Measurements from ENCODE around the gene ADGRA1.

The ADGRA1 gene

GRCh38 chr10:133056651-133057178 is 31.0 kb upstream of the ADGRA1 start:
- no peak for DNase-seq (ENCODE audit: low read depth)

DNA sequence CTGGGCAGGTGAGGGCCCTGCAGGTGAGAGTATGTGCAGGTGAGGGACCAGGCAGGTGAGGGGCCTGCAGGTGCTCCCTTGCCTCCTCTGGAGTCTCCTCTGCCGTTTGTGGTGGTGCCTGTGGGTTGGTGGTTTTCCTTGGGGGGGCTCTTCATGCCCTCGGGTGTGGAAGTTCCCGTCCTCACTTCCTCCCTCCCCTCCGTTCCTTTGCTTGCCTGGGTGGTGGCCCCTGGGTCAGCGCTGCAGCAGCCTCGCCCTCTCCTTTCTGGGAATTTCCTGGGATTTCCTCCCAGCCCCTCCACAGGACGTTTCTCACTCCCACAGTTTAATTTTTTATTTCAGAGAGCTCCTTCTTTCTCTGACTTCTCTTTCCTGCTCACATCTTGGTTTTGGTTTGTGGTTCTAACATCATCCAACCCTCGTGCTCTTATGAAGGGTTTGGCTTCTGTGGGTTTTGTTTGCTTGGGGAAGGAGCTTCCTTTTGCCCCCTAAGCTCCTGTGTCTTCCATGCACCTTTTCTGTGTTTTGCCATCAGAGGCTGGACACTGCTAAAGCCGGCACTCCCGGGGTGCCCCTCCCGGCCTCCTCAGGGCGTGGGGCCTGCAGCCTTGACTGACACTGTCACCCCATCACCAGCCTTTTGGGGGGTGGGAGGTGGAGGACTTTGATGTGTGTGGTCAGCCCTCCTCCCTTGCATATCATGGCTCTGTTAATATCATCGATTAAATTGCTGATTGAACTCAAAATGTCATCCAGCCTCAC is 29.2 kb upstream of the ADGRA1 start:
- no peak for DNase-seq (ENCODE audit: low read depth)

DNA sequence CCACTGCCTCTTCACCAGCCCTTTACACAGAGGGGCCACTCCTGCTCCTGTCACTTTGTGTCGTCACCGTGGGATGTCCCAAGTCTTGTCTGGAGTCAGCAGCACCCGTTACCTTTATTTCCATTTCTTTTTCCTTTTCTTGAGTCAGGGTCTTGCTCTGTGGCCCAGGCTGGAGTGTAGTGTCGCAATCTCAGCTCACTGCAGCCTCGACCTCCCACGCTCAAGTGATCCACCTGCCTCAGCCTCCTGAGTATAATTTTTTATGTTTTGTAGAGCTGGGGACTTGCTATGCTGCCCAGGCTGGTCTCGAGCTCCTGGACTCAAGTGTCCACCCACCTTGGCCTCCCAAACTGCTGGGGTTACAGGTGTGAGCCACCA is 28.6 kb upstream of the ADGRA1 start:
- no peak for DNase-seq (ENCODE audit: low read depth)

DNA sequence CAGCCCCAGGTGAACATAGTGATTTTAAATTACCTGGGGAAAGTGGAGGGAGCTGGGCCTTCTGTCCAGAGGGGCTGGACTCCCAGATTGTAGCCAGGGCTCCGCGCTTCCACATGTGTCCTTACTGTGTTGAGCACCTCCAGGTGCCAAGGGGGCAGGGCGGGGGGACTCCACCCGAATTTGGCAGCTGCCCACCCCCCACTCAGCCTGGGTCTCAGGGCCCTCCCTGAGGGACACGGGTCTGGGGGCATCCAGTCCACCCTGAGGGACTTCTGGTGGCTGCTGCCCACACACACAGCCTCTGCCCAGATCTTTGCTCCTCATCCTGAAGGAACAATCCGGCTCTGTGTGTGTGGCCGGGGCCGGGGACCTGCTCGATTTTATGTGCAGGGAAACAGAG is 28.2 kb upstream of the ADGRA1 start:
- no peak for DNase-seq (ENCODE audit: low read depth)

- DNase-seq (ENCODE audit: low read depth), result no peak
Observed at GRCh38 chr10:133060022-133060421, 27.7 kb upstream of the ADGRA1 start.

- no peak for DNase-seq (ENCODE audit: low read depth)
Observed at GRCh38 chr10:133060466-133060865, 27.3 kb upstream of the ADGRA1 start.

DNA sequence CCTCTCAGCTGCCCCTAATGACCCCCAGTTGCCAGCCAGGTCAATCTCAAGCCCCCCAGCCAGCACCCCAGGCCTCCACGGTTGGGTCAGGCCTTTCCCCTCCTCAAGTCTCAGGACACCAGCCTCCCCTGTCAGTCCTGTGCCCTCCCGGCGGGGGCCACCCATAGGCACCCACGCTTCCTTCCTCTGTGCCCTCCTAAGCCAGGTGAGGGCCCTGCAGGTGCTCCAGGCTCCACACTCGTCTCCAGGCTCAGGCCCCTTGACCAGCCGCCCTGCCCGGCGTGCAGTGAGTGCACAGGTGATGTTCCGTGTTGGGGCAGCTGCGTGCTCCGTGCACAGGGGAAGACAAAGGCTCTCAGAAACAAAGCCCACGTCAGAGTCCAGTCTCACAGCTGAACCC is 26.8 kb upstream of the ADGRA1 start:
- DNase-seq (ENCODE audit: low read depth), result no peak

- no peak for DNase-seq (ENCODE audit: low read depth)
Observed at GRCh38 chr10:133061296-133062038, 26.3 kb upstream of the ADGRA1 start.

GRCh38 chr10:133062085-133062484 is 25.6 kb upstream of the ADGRA1 start:
- DNase-seq (ENCODE audit: low read depth), result no peak

DNA sequence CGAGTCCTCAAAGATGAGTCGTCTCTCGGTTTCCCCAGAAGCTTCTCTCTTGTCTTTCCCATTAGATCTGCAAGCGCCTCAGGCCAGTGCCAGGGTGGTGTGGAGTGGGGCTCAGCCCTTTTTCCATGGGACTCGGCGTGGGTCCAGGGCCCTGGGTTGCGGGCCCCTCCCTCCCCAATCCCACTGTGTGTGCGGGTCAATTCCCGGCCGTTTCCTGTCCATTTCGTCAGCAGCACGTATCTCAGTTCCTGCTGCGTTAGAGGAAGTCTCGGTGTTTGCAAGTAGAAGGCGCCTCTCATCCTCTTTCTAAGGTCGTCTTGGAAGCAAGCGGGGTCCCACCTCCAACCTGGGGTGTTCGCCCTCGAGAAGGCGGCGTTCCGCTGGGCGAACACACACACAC is 25.1 kb upstream of the ADGRA1 start:
- no peak for DNase-seq (ENCODE audit: low read depth)

DNA sequence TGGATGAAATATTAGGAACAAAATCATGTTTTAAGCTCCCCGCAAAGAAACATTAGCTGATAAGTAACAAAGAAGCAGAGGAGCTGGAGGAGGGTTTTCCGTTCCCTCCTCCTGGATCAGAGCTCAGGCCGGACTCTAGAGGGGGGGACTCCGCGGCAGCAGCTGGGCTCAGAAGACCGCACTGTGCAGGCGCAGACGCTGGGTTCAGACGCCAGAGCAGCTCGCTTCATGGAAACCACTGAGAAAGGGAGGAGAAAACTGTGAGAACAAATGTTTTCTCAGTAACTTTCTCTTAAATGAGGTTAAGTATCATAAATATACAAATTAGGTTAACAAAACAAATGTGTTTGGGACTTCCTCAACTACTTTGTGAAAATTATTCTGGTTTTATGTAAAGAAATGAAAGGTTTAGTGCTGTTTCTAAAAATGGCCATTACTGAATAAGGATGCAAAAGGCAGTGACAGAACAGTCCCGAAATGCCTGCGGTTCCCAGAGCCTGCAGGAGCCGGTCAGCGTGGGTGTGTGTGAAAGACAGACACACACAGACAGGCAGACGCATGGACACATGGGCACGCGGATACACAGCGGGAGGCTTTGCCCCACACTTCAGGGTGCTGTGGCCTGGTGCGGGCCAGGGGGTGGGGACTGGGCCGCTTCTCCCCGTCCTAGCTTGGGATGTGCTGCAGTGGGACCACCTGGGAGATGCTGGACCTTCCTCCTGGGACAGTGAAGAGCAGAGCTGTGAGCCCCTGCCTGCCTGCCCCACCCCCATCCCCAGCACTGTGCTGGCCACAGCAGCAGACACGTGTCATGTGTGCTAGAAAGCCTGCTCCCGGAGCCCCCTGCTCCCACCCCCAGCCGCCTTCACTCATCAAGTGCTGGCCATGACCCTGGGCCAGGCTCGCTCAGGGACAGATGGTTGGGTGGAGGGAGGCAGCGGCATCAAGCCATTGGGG is 20.3 kb upstream of the ADGRA1 start:
- DNase-seq (ENCODE audit: low read depth), result no peak

DNA sequence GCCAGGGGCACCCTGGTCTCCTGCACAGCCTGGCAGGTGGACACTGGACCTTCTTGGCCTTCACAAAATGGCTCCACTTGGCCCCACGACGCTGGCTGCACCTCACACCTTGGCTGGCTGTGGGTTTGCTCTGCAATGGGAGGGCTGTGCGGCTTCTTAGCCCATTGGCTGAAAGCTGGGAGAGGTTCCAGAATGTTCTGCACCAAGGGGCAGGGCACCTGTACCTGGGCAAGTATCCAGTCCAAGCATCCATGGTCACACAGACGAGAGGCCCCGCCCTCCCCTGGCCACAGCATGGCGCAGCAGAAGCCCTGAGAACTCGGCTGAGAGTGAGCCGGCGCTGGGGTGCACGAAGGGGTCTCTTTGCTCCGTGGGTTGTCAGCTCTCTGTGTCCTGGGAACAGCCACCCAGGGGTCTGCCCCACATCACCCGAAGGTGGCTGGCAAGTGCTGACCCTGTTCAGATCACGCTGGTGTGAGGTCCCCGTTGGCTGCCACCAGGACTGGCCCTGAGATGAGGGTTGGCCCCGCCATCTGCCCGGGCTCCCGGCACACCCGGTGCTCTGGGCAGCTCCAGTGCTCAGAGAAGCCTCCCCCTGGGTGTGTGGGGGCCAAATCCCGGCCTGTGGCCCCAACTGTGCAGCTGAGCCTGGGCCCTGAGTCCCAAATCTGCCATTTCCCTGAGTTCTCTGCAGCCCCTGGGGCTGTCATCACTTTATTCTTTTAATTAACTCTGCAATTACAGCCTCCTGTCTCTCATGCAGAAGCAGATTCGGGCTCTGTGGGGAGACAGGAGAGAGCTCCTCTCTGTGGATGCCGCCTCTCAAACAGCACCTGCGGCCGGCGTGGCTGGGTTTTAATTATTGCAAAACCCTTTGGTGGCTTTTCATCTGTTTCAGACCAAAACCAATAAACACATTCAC is 19.4 kb upstream of the ADGRA1 start:
- no peak for DNase-seq (ENCODE audit: low read depth)

DNA sequence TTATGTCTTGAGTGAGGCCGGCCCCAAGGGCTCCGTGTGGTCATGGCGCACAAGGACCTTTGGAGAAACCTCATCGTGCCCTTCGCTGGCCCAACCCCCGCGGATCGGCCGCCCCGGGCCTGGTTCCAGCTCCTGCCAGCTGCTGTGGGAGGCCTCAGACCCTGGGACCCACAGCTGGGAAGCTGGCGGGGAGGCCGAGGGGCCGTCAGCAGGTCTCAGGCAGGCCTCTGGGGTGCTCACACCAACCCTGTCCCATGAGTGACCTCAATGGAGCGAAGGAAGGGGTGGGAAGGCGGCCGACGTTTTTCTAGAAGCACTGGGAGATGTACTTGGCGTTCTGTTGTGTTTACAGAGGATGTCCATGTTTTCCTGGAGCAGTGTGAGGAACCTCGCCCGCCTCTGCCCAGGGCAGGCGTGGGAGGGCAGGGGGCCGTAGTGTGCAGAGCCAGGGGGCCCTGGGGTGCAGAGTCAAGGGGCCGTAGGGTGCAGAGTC is 18.6 kb upstream of the ADGRA1 start:
- no peak for DNase-seq (ENCODE audit: low read depth)

- no peak for DNase-seq (ENCODE audit: low read depth)
Observed at GRCh38 chr10:133070405-133070804, 17.3 kb upstream of the ADGRA1 start.

- DNase-seq (ENCODE audit: low read depth), result no peak
Observed at GRCh38 chr10:133070810-133071209, 16.9 kb upstream of the ADGRA1 start.

GRCh38 chr10:133071733-133072132 is 16.0 kb upstream of the ADGRA1 start:
- no peak for DNase-seq (ENCODE audit: low read depth)

DNA sequence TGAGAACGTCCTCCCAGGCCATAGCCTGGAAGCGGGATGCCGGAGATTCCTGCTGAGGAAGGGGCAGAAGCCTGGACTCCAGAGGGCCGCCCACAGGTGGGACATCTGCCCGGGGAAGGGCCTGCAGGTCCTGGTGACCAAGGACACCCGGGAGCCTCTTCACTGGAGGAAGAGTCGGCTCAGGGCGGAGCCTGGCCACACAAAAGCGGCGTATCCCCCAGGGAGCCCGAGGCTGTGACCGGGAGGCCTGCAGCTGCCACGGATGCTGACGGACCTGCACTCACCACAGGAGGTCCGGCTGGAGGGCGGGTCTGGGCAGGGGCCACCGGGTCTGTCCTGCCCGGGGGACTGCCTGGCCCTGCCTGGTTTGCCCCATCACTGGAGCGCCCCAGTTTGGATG is 15.5 kb upstream of the ADGRA1 start:
- no peak for DNase-seq (ENCODE audit: low read depth)

- DNase-seq (ENCODE audit: low read depth), result no peak
Observed at GRCh38 chr10:133072720-133073390, 14.9 kb upstream of the ADGRA1 start.

DNA sequence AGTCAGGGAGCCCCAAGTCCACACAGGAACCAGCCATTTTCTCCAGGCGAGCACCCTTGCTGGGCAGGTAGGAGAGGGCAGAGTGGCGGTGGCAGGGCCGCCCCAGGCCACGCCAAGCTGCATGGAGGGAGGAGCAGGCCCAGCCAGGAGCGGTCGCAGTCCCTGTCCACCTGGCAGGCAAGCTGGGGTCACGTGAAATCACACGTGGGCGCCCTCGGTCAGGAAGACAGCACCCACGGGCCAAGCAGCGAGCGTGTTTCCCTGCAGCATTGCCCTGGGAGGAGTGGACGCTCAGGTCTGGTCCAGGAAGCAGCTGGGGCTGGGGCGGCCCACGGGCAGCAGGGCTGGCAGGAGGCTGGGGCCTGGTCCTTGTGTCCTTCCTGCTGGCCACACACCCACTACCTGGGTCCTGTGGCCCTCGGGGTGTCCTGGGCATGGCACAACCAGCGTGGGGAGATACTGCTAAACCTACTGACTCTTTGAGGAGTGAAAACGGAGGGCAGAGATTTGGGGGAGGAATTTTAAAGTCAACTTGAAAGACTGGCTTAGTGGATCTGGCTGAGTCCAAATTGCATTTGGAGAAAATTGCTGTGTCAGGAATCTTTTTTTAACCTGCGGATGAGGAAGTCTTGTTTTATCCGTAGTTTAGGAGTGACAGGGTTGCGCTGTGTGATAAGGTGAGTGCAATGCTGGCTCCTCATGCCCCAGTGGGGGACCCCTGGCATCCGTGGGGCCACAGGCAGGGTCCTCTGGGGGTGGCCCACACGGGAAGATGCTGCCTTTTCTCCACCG is 12.2 kb upstream of the ADGRA1 start:
- DNase-seq (ENCODE audit: low read depth), result no peak
